Small intestine (tissue), 7 donors: ENCODE measurements around the gene FAM53A. TPM values are rescaled to one million over a fixed set of nuclear protein-coding genes. Genes with fewer than 3 reads are reported as not detected.

Experiments
- DNase-seq, 2 donors: peaks; one replicate each; pipeline versions ENCODE4 v3.0.0 to v3.0.0-alpha.2; 2013
- FAIRE-seq: peaks from 2 replicates; lab custom pipeline; 2012; peaks lifted over from hg19 to GRCh38; lab: Jason Lieb, UNC
- H3K27ac ChIP-seq, 3 donors: one replicate each; pipeline ENCODE4 v1.5.1; 2013; ENCODE audit warnings: low read length in 2 of 3, mild to moderate bottlenecking in 2 of 3, control low read depth in 1 of 3, inconsistent platforms in 1 of 3, low read depth in 1 of 3, moderate library complexity in 1 of 3
- H3K27me3 ChIP-seq, 3 donors: one replicate each; pipeline ENCODE4 v1.6.1; 2013; ENCODE audit warnings: low read length in 3 of 3, inconsistent platforms in 1 of 3; ENCODE audit not compliant: control insufficient read depth in 3 of 3, insufficient read depth in 3 of 3
- H3K36me3 ChIP-seq, 3 donors: one replicate each; pipeline ENCODE4 v1.6.1; 2013; ENCODE audit warnings: low read length in 3 of 3, inconsistent platforms in 1 of 3, low read depth in 1 of 3, mild to moderate bottlenecking in 1 of 3, moderate library complexity in 1 of 3; ENCODE audit not compliant: control insufficient read depth in 3 of 3, insufficient read depth in 2 of 3
- H3K4me1 ChIP-seq, 3 donors: one replicate each; pipeline ENCODE4 v1.6.1; 2013; ENCODE audit warnings: low read length in 2 of 3, inconsistent platforms in 1 of 3, low read depth in 1 of 3, mild to moderate bottlenecking in 1 of 3, moderate library complexity in 1 of 3; ENCODE audit not compliant: control insufficient read depth in 3 of 3, insufficient read depth in 2 of 3
- H3K4me3 ChIP-seq, 3 donors: one replicate each; pipeline ENCODE4 v1.5.1; 2013; ENCODE audit warnings: low read length in 3 of 3, control low read depth in 1 of 3, inconsistent platforms in 1 of 3, low read depth in 1 of 3, mild to moderate bottlenecking in 1 of 3, moderate library complexity in 1 of 3
- H3K9me3 ChIP-seq, 2 donors: one replicate each; pipeline ENCODE4 v1.6.1; 2013; ENCODE audit warnings: low read depth in 1 of 2, low read length in 1 of 2; ENCODE audit not compliant: control insufficient read depth in 2 of 2, insufficient read depth in 1 of 2
- WGBS, 3 donors: extraction: QIAGEN DNeasy Blood & Tissue Kit; methylation state at CpG; one replicate each; pipeline ENCODE4 v1.1.7; 2013; 5-methylcytosine and 5-hydroxymethylcytosine counted together
- polyA plus RNA-seq, 4 donors: library from polyadenylated mRNA; stranded (reverse) in 3 of 4; unstranded in 1 of 4; fragments of 200-250 nt in 3 of 4; fragments of 120-200 nt in 1 of 4; gene quantifications; one replicate each; pipeline versions ENCODE4 v1.2.1 to v1.2.3, GENCODE V29; 2013
- donor health status: healthy with polysubstance abuse.
- donor health status: control.
- donor health status: control.
- donor health status: Bipolar disorder and iron deficiency.
- donor health status: healthy.

Gene FAM53A
- polyA plus RNA-seq, 4 donors = 0.27 to 1.1 (median 0.97) TPM; not detected in 1

GRCh38 chr4:1626151-1626550, 58.0 kb downstream of the FAM53A start:
- no peak for DNase-seq
- Histone ChIP-seq H3K27me3 (no peaks in the 10 kb centered on the region), H3K9me3 (no peaks in the 10 kb centered on the region), H3K36me3 (no peaks in the 10 kb centered on the region), H3K4me3 (no peak overlapping the region), H3K4me1 (no peaks in the 10 kb centered on the region), H3K27ac (no peak overlapping the region)
- WGBS, 3 donors = 90 to 93% (median 92%) methylated on average over 11 to 16 of the region's 16 CpGs
- FAIRE-seq = no peak

- no peak overlapping the region for H3K27ac ChIP-seq
- H3K4me3 ChIP-seq = no peak overlapping the region
- 93 to 95% (median 94%) methylated on average over 21 to 23 of the region's 23 CpGs for WGBS, 3 donors
Observed at GRCh38 chr4:1625600-1626138, 58.4 kb downstream of the FAM53A start.

GRCh38 chr4:1624519-1624910, 59.6 kb downstream of the FAM53A start:
- WGBS, 3 donors = 89 to 97% (median 94%) methylated on average over 12 of the region's 12 CpGs
- no peak for FAIRE-seq
- DNase-seq = no peak

More at GRCh38 chr4:1625600-1626138, 58.4 kb downstream of the FAM53A start:
- no peaks in the 10 kb centered on the region for H3K36me3 ChIP-seq
- H3K27me3 ChIP-seq = no peaks in the 10 kb centered on the region
- no peaks in the 10 kb centered on the region for H3K4me1 ChIP-seq
- no peak for DNase-seq
- no peak for FAIRE-seq
- no peaks in the 10 kb centered on the region for H3K9me3 ChIP-seq

GRCh38 chr4:1623821-1624518, 60.1 kb downstream of the FAM53A start:
- Histone ChIP-seq H3K27me3 (no peaks in the 10 kb centered on the region), H3K9me3 (no peaks in the 10 kb centered on the region), H3K4me3 (no peak overlapping the region), H3K4me1 (no peaks in the 10 kb centered on the region), H3K36me3 (no peaks in the 10 kb centered on the region), H3K27ac (no peak overlapping the region)
- DNase-seq (no peak), FAIRE-seq (no peak)
- 91 to 94% (median 94%) methylated on average over 21 of the region's 21 CpGs for WGBS, 3 donors

More at GRCh38 chr4:1624519-1624910, 59.6 kb downstream of the FAM53A start:
- no peak overlapping the region for H3K4me3 ChIP-seq
- no peaks in the 10 kb centered on the region for H3K36me3 ChIP-seq
- H3K27me3 ChIP-seq = no peaks in the 10 kb centered on the region
- H3K27ac ChIP-seq = no peak overlapping the region
- no peaks in the 10 kb centered on the region for H3K9me3 ChIP-seq
- no peaks in the 10 kb centered on the region for H3K4me1 ChIP-seq

- FAIRE-seq (no peak), DNase-seq (no peak)
- no peaks in the 10 kb centered on the region for H3K27me3 ChIP-seq
- H3K36me3 ChIP-seq = no peaks in the 10 kb centered on the region
- no peak overlapping the region for H3K27ac ChIP-seq
- H3K4me3 ChIP-seq = no peak overlapping the region
- 92 to 94% (median 92%) methylated on average over 27 to 38 of the region's 38 CpGs for WGBS, 3 donors
- peaks cover 0 to under 1% of the 10 kb centered on the region in 2 donors for H3K9me3 ChIP-seq
- no peaks in the 10 kb centered on the region for H3K4me1 ChIP-seq
Observed at GRCh38 chr4:1623400-1623799, 60.7 kb downstream of the FAM53A start.

- DNase-seq (no peak), FAIRE-seq (no peak)
- WGBS, 3 donors = 81 to 87% (median 82%) methylated on average over 14 to 17 of the region's 17 CpGs
Observed at GRCh38 chr4:1622956-1623355, 61.2 kb downstream of the FAM53A start.

GRCh38 chr4:1622238-1622637, 61.9 kb downstream of the FAM53A start:
- Histone ChIP-seq H3K27me3 (no peaks in the 10 kb centered on the region), H3K4me3 (no peak overlapping the region), H3K9me3 (peaks cover 0 to 10% of the 10 kb centered on the region in 2 donors), H3K27ac (no peak overlapping the region), H3K4me1 (no peaks in the 10 kb centered on the region), H3K36me3 (no peaks in the 10 kb centered on the region)
- no peak for FAIRE-seq
- 62 to 75% (median 62%) methylated on average over 6 to 11 of the region's 11 CpGs for WGBS, 3 donors
- no peak for DNase-seq

More at GRCh38 chr4:1622956-1623355, 61.2 kb downstream of the FAM53A start:
- H3K4me3 ChIP-seq = no peak overlapping the region
- no peaks in the 10 kb centered on the region for H3K4me1 ChIP-seq
- no peaks in the 10 kb centered on the region for H3K27me3 ChIP-seq
- peaks cover 0 to 5% of the 10 kb centered on the region in 2 donors for H3K9me3 ChIP-seq
- H3K36me3 ChIP-seq = no peaks in the 10 kb centered on the region
- H3K27ac ChIP-seq = no peak overlapping the region

GRCh38 chr4:1621526-1621925, 62.6 kb downstream of the FAM53A start:
- Histone ChIP-seq H3K36me3 (no peaks in the 10 kb centered on the region), H3K4me3 (no peak overlapping the region), H3K27me3 (no peaks in the 10 kb centered on the region), H3K27ac (no peak overlapping the region), H3K4me1 (no peaks in the 10 kb centered on the region), H3K9me3 (peaks cover 0 to 10% of the 10 kb centered on the region in 2 donors)
- 85 to 90% (median 88%) methylated on average over 9 to 10 of the region's 10 CpGs for WGBS, 3 donors
- FAIRE-seq (no peak), DNase-seq (no peak)
